ENCODE measurements around the gene RESF1.
"Not testable (repeated sequence)": the region's sequence is repeated elsewhere in the genome, so short reads cannot be mapped to it uniquely, and the experiment has no call there.

The RESF1 gene

GRCh38 chr12:31959161-31959700 lies at the start of gene RESF1:
RESF1 (plus strand) TSS chr12:31959415; CDS start chr12:31980956, 21,541 bp downstream.
- DNase-seq, result peak; percentile 63 to 77

- DNase-seq, result no peak
These were observed 44.3 kb upstream of the RESF1 start for GRCh38 chr12:31914927-31915326.

DNA sequence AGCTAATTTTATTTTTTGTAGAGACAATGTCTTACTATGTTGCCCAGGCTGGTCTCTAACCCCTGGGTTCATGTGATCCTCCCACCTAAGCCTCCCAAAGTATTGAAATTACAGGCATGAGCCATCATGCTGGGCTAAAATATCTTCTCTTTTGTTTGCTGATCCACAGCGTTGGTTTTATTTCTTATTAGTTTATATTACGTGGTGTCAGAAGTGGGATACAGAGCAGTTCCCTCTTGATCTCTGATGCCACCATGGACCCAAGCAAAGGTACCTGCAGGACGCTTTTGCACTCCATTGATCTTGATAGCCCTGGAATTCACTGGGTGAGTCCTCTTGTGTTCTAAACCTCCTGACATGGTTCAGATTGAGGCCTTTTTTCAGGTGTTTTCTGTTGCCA lies 43.8 kb upstream of the RESF1 start:
- DNase-seq, result no peak

- DNase-seq, result no peak
These were observed 36.7 kb upstream of the RESF1 start for GRCh38 chr12:31922341-31923062.

- no peak for DNase-seq
These were observed 36.2 kb upstream of the RESF1 start for GRCh38 chr12:31923063-31923412.

- no peak for DNase-seq
These were observed 30.8 kb upstream of the RESF1 start for GRCh38 chr12:31928246-31929026.

- DNase-seq, result no peak
These were observed 30.1 kb upstream of the RESF1 start for GRCh38 chr12:31929027-31929526.

GRCh38 chr12:31931796-31932715 lies 27.2 kb upstream of the RESF1 start:
- DNase-seq, result no peak

DNA sequence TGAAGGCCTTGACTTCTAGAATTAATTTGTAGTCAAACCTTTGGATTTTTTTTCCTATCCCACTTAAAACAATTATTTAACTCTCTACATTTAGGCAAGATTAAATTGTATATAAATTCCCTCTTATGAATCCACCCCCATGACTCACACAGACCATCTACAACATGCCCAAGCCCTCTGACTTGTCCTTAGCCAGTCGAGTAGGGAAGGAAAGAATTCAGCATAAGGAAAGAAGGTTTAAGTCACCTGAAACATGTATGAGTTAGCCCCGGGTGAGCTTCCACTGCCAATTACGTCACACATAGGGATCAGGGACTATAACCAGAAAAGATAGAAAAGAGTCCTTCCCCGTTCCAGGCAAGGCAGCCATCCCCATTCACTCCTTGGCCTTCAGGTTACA lies 14.9 kb upstream of the RESF1 start:
- no peak for DNase-seq

DNA sequence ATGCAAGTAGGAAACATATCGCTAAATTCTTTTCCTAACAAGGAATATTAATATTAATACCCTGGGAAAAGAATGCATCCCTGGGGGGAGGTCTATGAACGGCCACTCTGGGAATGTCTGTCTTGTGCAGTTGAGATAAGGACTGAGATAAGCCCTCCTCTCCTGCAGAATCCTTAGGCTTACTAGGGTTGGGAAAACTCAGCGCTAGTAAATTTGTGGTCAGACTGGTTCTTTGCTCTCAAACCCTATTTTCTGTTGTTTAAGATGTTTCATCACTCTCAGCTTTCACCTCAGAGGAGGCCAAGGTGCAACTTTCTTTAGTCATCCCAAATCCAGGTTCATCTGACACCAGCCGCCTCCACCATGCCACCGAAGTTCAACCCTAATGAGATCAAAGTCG lies 11.2 kb upstream of the RESF1 start:
- DNase-seq, result no peak

DNA sequence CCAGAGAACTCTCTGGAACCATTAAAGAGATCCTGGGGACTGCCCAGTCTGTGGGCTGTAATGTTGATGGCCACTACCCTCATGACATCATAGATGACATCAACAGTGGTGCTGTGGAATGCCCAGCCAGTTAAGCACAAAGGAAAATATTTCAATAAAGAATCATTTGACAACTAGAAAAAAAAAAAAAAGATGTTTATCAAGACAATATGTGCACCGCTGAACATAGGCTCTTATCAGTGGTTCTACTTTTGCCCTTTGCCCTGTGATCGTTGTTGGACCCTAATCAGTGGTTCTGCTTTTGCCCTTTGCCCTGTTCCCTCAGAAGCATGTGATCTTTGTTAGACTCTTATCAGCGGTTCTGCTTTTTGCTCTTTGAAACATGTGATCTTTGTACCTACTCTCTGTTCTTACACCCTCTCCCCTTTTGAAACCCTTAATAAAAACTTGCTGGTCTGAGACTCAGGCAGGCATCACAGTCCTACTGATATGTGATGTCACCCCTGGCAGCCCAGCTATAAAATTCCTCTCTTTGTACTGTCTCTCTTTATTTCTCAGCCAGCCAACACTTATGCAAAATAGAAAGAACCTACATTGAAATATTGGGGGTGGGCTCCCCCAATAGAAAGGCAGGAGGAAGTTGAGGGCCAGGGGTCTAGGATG lies 10.4 kb upstream of the RESF1 start:
- not testable (repeated sequence) for DNase-seq

DNA sequence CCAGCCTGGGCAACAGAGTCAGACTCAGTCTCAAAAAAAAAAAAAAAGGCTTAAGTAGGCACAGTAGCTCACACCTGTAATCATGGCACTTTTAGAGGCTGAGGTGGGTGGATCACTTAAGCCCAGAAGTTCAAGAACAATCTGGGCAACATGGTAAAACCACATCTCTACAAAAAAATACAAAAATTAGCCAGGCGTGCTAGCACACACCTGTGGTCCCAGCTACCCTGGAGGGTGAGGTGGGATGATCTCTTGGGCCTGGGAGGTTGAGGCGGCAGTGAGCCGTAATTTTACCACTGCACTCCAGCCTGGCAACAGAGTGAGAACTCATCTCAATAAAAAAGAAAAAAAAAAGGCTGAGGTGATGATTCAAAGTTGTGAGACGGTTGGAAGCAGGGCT lies 9.1 kb upstream of the RESF1 start:
- no peak for DNase-seq

GRCh38 chr12:31950492-31950891 lies 8.7 kb upstream of the RESF1 start:
- DNase-seq, result no peak

DNA sequence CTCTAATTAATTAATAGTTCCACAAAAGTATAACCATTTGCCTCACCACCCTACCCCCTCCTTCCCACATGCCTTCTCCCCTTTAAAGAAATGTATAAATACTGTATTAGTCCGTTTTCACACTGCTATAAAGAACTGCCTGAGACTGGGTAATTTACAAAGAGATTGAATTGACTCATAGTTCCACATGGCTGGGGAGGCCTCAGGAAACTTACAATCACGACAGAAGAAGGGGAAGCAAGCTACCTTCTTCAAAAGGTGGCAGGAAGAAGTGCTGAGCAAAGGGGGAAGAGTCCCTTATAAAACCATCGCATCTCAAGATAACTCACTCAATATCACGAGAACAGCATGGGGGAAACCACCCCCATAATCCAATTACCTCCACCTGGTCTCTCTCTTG lies 8.2 kb upstream of the RESF1 start:
- no peak for DNase-seq

DNA sequence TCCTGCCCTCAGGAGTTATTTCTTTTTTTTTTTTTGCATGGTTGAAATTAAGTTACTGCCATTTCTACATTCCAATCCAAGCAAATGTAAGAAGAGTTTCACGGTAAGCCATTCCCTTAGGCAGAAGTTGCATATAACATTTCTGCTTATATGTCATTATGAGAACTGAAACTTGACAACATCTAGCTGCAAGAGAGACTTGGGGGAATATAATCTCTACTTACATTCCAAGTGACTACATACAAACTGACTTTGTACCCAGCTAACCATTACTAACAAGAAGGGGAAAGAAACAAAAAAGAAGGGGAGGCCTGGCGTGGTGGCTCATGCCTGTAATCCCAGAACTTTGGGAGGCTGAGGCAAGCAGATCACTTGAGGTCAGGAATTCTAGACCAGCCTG lies 7.3 kb upstream of the RESF1 start:
- no peak for DNase-seq

GRCh38 chr12:31952418-31952817 lies 6.8 kb upstream of the RESF1 start:
- no peak for DNase-seq

DNA sequence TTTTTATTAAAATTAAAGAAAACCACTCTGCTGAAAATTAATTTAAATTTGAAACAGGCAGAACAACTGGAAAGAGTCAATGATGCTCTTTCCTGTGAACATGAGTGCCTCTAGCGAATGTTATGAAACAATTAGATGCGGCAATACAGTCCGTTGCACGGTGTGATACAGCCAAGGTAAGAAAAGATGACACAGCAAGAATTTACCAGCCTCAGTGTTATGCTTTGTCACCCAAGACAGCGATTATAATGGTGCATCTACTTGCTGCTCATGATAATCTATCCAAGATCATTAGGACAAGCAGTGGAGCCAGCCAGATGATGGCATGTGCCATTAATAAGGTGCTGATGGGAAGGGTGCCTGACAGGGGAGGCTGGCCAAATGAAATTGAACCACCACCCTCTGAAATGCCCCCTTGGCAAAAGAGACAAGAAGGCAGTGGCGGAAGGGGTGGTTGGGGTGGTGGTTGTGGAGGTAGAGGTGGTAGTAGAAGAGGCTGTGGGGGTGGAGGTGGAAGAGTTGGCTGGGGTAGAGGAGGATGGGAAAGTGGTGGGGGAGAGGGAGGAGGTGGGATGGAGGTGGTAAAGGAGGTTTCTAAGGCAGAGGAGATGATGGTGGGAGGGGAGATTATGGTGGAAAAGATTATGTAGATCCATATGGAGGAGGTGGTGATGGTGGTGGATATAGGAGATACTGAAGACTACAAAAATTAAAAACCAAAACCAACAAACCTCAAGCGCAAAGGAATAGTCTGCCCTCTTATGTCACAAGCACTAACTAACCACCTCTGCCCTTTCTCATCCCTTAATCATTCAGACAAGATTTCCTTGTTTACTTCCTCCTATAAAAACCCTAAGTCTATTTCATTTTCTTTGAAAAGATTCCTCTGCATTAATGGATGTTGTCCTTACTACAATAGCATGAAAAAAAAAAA lies 4.0 kb upstream of the RESF1 start:
- peak in 1 of 2 donors; percentile 37 for DNase-seq

GRCh38 chr12:31958569-31959160 lies 550 bp upstream of the RESF1 start:
- DNase-seq, result no peak

DNA sequence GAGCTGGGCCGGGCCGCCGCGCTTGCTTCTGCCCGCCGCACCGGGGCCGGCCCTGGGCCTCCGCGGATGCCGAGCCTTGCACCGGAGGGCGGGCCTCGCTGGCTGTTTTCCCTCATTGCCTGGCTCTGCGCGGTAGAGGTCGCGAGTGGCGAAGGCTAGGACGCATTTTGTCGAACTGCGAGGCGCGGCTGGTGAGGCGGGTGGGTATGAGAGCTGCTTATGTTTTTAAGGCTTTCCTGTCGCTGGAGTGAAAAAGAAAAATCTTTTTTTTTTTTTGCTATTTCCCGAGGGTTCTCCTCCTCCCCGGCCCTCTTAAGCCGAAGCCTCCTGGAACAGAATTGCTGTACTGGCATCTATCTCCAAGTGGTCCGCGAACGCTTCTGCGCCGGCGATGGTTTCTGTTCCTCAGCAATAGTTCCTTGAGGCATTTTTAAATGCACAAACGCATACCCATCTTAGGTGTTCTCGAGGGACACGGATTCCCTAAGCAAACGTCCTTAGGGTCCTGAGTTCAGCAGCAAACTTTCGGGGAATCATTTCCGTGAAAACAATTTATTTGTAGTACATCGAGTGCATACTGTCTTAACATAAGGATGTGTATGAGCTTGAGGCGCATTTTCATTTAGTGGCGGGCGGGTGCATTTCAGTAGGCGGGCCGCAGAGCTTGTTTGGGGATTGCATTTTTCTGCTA lies 631 bp downstream of the RESF1 start:
- DNase-seq, result peak; percentile 27 to 77

- DNase-seq, result no peak
These were observed 1.9 kb downstream of the RESF1 start for GRCh38 chr12:31961137-31961536.
